GM19025 (cell line): ENCODE data around the gene C4orf46.

Experiments
- ATAC-seq: cut with Tn5 transposase; IDR thresholded peaks from one replicate; pipeline ENCODE4 v1.9.1; 2021; ENCODE audit warnings: mild to moderate bottlenecking, low read depth, moderate library complexity; ENCODE audit not compliant: unreplicated experiment

The C4orf46 gene

GRCh38 chr4:158656439-158656838 is 15.2 kb downstream of the C4orf46 start:
- no peak for ATAC-seq

GRCh38 chr4:158652920-158653319 is 18.8 kb downstream of the C4orf46 start:
- ATAC-seq = no peak

- no peak for ATAC-seq
These were observed 22.5 kb downstream of the C4orf46 start for GRCh38 chr4:158649111-158649680.

- ATAC-seq = no peak
These were observed 26.9 kb downstream of the C4orf46 start for GRCh38 chr4:158644760-158645159.

- ATAC-seq = no peak
These were observed 27.3 kb downstream of the C4orf46 start for GRCh38 chr4:158644356-158644755.

GRCh38 chr4:158636619-158637018 is 35.1 kb downstream of the C4orf46 start:
- ATAC-seq = no peak

GRCh38 chr4:158630893-158631292 is 40.8 kb downstream of the C4orf46 start:
- ATAC-seq = no peak

GRCh38 chr4:158625544-158625943 is 46.1 kb downstream of the C4orf46 start:
- ATAC-seq = no peak

- peak; percentile 86 for ATAC-seq
These were observed 46.7 kb downstream of the C4orf46 start for GRCh38 chr4:158624889-158625478.

GRCh38 chr4:158622251-158622650 is 49.4 kb downstream of the C4orf46 start:
- ATAC-seq = no peak

GRCh38 chr4:158621729-158622128 is 50.0 kb downstream of the C4orf46 start:
- no peak for ATAC-seq

GRCh38 chr4:158617956-158618355 is 53.7 kb downstream of the C4orf46 start:
- no peak for ATAC-seq
